ENCODE measurements around the gene PHACTR1. TPM values are rescaled to one million over a fixed set of nuclear protein-coding genes. Genes with fewer than 3 reads are reported as not detected.
"Not testable (repeated sequence)": the region's sequence is repeated elsewhere in the genome, so short reads cannot be mapped to it uniquely, and the experiment has no call there.

Gene PHACTR1
- total and polyA plus RNA-seq, 2 donors (not counting 1 experiment from before 2014, with no cell fraction given): 0.60 to 1.2 TPM

- TF ChIP-seq CTCF (conservative IDR thresholded peaks at IDR 0.05 in 1 of 2, IDR thresholded peaks at IDR 0.05 in 1 of 2; ENCODE audit: low read depth in 1 of 2, low read length in 2 of 2) (no peak), EZH2 (IDR thresholded peaks at IDR 0.05; ENCODE audit: low read length, missing control alignments) (no peak)
- Histone ChIP-seq H3K27me3 (ENCODE audit: control insufficient read depth, insufficient read depth, low read length) (no peaks in the 10 kb centered on the region), H3K9ac (ENCODE audit: insufficient read depth, low read length) (no peak overlapping the region), H3K4me3 (replicated peaks in 1 of 4; ENCODE audit: control extremely low read depth in 1 of 4, insufficient read depth in 1 of 4, low read depth in 3 of 4, low read length in 4 of 4) (no peak overlapping the region), H3K4me2 (ENCODE audit: extremely low read depth, insufficient read depth, low read length) (no peak overlapping the region), H3K36me3 (ENCODE audit: control insufficient read depth, insufficient read depth, low read length) (no peaks in the 10 kb centered on the region), H3K27ac (ENCODE audit: insufficient read depth, low read length) (no peak overlapping the region), H3K79me2 (ENCODE audit: control insufficient read depth, insufficient read depth, low read length) (no peaks in the 10 kb centered on the region), H3K9me3 (ENCODE audit: control insufficient read depth, insufficient read depth, low read depth, low read length) (no peaks in the 10 kb centered on the region), H2AFZ (ENCODE audit: low read length) (no peak overlapping the region), H4K20me1 (ENCODE audit: control insufficient read depth, extremely low read depth, insufficient read depth, low read length) (no peaks in the 10 kb centered on the region), H3K4me1 (ENCODE audit: control insufficient read depth, extremely low read depth, insufficient read depth, low read length) (no peaks in the 10 kb centered on the region)
- peak; percentile 23 to 69 for DNase-seq (ENCODE audit: low read depth in 2 of 2)
Measured at GRCh38 chr6:13243033-13243432, 526.5 kb downstream of the PHACTR1 start.

GRCh38 chr6:13243745-13244144 lies 527.2 kb downstream of the PHACTR1 start:
- not testable (repeated sequence) for H3K79me2 ChIP-seq (ENCODE audit: control insufficient read depth, insufficient read depth, low read length); H3K27me3 ChIP-seq (ENCODE audit: control insufficient read depth, insufficient read depth, low read length); H3K4me3 ChIP-seq (replicated peaks in 1 of 4; ENCODE audit: control extremely low read depth in 1 of 4, insufficient read depth in 1 of 4, low read depth in 3 of 4, low read length in 4 of 4); DNase-seq (ENCODE audit: low read depth in 2 of 2); H3K9me3 ChIP-seq (ENCODE audit: control insufficient read depth, insufficient read depth, low read depth, low read length); H3K9ac ChIP-seq (ENCODE audit: insufficient read depth, low read length); H4K20me1 ChIP-seq (ENCODE audit: control insufficient read depth, extremely low read depth, insufficient read depth, low read length); H3K4me2 ChIP-seq (ENCODE audit: extremely low read depth, insufficient read depth, low read length); H3K27ac ChIP-seq (ENCODE audit: insufficient read depth, low read length); H2AFZ ChIP-seq (ENCODE audit: low read length); H3K36me3 ChIP-seq (ENCODE audit: control insufficient read depth, insufficient read depth, low read length); H3K4me1 ChIP-seq (ENCODE audit: control insufficient read depth, extremely low read depth, insufficient read depth, low read length)

- no peaks in the 10 kb centered on the region for H3K4me1 ChIP-seq (ENCODE audit: control insufficient read depth, extremely low read depth, insufficient read depth, low read length)
- H3K9ac ChIP-seq (ENCODE audit: insufficient read depth, low read length): no peak overlapping the region
- no peaks in the 10 kb centered on the region for H3K36me3 ChIP-seq (ENCODE audit: control insufficient read depth, insufficient read depth, low read length)
- no peak overlapping the region for H3K4me3 ChIP-seq (replicated peaks in 1 of 4; ENCODE audit: control extremely low read depth in 1 of 4, insufficient read depth in 1 of 4, low read depth in 3 of 4, low read length in 4 of 4)
- no peaks in the 10 kb centered on the region for H3K9me3 ChIP-seq (ENCODE audit: control insufficient read depth, insufficient read depth, low read depth, low read length)
- DNase-seq (ENCODE audit: low read depth in 2 of 2): no peak
- H3K27me3 ChIP-seq (ENCODE audit: control insufficient read depth, insufficient read depth, low read length): no peaks in the 10 kb centered on the region
- no peaks in the 10 kb centered on the region for H4K20me1 ChIP-seq (ENCODE audit: control insufficient read depth, extremely low read depth, insufficient read depth, low read length)
- no peak overlapping the region for H2AFZ ChIP-seq (ENCODE audit: low read length)
- no peak overlapping the region for H3K27ac ChIP-seq (ENCODE audit: insufficient read depth, low read length)
- no peaks in the 10 kb centered on the region for H3K79me2 ChIP-seq (ENCODE audit: control insufficient read depth, insufficient read depth, low read length)
- H3K4me2 ChIP-seq (ENCODE audit: extremely low read depth, insufficient read depth, low read length): no peak overlapping the region
- no peak for TF ChIP-seq EZH2 (IDR thresholded peaks at IDR 0.05; ENCODE audit: low read length, missing control alignments)
- no peak for TF ChIP-seq CTCF (conservative IDR thresholded peaks at IDR 0.05 in 1 of 2, IDR thresholded peaks at IDR 0.05 in 1 of 2; ENCODE audit: low read depth in 1 of 2, low read length in 2 of 2)
Measured at GRCh38 chr6:13247627-13248026, 531.1 kb downstream of the PHACTR1 start.

Data from fibroblast of lung (primary cell).